Iris pigment epithelial cell (primary cell): ENCODE results near the gene CNOT8.
A peak's percentile ranks its signal among the peaks of the same experiment; 100 is the strongest.
"Not testable (repeated sequence)": the region's sequence is repeated elsewhere in the genome, so short reads cannot be mapped to it uniquely, and the experiment has no call there.

Experiments used
- DNase-seq: peaks from one replicate; pipeline ENCODE4 v3.0.0-alpha.2; 2011; ENCODE audit warnings: low read depth

Gene CNOT8

DNA sequence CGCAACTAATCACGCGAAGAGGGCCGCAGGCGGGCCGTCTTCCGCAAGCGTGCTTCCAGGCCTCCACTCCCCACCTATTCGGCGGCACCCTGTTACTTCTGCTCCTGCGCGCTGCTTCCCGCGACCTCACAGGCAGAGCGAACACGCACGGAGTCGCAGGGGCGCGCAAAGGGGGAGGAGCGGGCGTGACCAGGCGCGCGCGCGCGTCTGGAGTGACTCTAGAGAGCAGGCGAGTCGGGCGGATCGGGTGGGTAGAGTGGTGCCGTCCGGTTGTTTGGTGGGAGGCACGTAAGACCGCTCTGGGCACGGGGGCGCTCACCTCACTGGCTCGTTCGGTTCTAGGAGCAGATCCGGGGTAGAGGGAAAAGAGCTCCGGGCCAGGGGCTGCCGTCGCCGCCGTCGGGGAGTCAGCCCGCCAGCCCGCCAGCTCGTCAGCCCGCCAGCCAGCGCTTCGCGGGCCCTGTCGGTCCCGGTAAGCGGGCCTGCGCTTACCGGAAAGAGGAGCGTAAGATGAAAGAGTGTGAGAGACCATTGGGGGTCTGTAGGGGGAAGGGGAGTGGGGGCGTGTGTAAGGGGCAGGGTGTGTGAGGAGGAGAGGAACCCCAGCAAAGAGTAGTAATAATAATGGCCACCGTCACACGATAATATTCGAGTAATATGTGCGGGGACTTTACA, at the start of gene CNOT8:
Gene CNOT8, plus strand, starts transcription at position 331 of the 675 bp plus-strand sequence. CDS start 4,652 bp downstream, outside the sequence.
- DNase-seq: peak; percentile 98

DNA sequence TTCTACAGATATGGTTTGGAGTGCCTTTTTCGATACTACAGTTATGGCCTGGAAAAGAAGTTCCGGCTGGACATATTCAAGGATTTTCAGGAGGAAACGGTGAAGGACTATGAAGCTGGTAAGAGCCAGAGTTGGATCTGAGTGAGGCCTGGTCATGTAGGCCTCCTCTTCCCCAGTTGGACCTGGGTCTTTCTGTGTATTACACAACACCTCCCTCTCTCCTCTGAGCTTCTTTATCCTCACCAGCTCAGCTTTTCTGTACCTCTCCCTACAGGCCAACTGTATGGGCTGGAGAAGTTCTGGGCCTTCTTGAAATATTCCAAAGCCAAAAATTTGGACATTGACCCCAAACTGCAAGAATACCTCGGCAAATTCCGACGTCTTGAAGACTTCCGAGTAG, 47.2 kb upstream of the CNOT8 start:
- DNase-seq: no peak

DNA sequence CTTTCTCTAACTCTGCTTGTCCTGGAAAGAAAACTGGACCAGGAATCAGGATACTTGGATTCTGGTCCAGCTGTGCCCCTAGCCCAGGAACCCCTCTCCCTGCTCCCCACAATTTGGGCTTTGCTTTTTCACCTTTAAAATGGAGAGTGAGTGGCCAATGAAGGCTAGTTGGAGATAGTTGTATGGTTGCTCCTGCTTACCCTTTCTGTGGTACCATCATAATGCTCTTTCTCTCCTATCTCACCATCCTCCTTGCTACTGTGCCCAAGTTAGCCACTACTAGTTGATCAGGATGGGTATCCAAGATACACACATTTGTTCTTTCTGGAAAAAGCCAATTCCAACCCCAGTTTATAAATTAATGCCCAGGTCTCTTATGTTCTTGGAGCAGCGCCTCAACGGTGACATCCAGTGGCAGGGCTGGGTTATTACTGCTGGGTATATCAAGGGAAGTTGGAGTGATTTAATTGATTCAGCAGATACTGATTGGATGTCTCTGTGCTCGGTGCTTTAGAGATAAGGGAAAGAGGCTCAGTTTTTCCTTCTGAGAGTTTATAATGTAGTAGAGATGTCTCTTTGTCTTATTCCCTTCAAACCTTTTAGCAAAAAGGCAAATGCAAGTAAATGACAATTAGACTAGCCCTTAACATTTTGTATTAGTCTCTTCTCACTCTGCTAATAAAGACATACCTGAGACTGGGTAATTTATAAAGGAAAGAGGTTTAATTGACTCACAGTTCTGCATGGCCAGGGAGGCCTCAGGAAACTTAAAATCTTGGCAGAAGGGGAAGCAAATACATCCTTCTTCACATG, 46.6 kb upstream of the CNOT8 start:
- peak; percentile 70 for DNase-seq

DNA sequence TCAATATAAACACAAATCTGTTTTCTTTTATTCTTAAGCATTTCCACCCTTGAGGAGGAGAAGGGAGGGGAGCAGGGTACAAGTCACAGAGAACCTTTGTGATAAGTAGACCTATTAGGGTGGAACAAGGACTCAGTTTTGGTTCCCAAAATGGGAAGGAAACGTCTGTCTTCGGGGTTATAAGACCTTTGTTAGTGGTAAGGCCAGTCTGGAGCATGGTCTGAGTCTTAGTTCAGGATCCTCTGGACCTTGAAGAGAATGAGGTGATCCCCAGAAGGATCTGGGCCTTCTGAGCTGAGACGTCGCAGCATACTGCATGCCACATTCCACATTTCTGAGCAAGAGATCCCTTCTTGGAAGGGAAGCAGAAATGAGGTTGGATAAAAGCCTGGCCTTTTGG, 45.3 kb upstream of the CNOT8 start:
- DNase-seq: no peak

DNA sequence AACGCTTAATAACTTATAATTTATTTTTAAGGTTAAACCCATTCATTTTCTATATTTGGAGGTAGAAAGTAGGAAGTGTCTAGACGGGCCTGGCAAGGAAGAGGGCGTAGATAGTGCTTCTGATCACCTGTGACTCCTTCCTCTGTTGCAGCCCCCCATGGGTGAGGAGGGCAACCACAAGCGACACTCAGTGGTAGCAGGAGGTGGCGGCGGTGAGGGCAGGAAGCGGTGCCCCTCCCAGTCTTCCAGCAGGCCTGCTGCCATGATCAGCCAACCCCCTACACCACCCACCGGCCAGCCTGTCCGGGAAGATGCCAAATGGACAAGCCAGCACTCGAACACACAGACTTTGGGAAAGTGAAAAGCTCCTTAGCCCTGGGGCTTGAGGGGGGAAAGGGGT, 44.7 kb upstream of the CNOT8 start:
- DNase-seq: no peak

DNA sequence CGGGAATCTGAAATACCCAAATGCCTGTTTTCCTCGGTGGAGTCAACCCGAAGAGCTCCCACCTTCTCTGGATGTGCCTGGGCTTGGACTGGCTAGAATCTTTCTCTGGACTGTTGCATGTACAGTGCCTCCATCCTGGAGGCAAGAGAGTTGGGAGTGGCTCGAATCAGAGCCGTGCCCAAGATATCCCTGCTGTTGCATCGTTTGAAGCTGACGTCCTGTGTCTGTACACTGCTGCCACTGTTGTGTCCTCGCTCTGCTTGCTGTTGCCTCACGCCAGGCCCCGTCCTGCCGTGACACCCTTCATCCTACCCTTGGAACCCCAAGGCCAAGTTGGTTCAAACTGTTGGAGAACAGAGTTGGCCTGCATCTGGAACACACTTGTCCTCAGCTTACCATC, 43.4 kb upstream of the CNOT8 start:
- DNase-seq: no peak

DNA sequence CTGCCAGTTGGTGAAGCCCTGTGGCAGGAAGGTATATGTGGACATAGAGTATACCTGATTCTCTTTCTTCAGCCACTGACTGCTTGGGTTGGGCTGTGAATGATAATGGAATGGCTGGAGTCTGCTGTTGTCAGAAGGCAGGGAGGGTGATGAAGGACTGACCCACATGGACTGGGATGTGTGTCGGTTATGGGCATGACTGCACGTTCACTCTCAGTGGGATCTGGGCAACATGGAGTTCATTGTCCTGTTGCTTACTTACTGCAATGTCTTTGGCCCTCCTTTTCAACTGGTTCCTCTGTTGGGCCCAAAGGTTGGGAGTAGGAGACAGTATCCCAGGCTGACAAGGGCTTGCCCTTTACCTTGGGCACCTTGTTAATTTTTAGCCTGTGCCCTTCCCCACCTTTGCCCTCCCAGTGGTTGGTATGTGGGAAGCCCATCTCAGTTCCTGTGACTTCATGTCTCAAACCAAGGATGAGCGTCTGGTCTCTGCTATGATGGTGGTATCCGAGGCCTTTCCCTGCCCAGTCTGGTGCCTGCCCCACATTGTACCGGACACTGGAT, 42.7 kb upstream of the CNOT8 start:
- DNase-seq: no peak

DNA sequence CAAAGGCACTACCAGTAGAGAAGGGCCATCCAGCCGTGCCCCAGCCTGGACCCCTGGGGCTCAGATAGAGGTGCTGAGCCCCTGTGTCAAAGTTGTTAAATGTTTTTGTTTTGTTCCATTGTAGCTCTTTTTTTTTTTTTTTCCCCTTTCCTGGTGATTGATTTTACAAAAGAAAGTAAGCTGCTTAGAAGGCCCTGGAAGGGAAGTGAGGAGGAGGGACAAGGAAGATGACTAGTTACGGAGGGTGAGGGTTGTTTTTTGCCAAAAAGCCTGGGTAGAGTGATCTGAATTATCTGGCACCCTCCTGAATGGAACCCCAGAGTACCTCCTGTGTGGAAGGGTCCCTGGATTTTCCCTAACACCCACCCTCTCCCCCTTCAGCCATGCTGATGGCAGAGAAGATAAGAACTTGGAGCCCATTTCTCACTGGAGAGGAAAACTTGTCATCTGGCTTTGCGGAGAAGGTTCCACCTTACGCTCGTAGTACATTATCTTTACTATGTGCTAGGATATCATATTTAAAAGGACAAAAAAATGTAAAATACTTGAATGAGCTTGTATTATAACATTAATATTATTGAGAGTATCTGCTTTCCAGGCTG, 41.4 kb upstream of the CNOT8 start:
- no peak for DNase-seq

DNA sequence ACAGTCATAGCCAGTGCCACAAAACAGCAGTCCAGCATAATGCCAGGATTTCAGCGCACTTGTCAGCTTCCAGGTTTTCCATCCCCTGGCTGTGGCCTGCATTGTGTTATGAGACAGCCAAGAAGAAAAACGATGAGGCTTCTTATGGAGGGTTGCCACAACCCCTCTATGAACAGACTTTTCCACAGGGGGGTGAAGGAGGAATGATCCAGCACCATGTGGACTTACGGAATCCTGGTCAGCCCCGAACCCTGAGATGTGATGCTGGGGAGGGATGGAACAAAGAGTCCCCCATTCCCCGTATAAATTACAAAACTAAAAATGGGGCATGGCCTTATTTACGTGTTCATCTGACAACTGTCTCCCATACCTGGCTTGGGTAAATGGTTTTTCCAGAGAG, 40.6 kb upstream of the CNOT8 start:
- DNase-seq: no peak

DNA sequence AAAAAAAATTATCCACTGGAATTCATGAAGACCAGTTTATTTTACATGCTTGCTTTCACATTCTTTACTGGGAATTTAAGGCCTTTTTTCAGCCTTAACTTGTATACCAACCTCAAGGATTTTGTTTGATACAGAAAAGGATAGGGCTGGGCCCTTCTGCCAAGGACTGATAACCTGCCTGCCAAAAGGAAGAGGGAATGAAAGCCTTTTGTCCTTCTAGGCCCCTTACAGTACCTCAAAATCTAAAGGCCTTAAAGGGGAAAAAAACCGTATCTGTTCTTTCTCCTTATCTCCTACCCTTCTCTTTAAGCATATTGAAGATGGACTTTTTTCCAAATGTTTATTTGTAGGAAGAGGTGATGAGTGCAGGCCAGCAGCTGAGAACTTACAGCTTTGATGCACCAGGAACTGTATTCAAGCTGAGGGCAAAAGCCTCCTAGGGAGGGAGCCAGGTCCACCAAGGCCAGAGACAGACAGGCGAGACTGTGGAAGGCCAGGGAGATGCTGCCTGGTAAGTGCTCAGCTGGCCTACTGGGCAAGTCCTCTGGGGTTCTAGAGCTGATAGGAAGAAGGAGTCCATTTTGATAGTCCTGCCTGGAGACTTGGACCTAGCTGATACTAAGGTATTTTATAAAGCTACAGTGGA, 39.8 kb upstream of the CNOT8 start:
- no peak for DNase-seq

DNA sequence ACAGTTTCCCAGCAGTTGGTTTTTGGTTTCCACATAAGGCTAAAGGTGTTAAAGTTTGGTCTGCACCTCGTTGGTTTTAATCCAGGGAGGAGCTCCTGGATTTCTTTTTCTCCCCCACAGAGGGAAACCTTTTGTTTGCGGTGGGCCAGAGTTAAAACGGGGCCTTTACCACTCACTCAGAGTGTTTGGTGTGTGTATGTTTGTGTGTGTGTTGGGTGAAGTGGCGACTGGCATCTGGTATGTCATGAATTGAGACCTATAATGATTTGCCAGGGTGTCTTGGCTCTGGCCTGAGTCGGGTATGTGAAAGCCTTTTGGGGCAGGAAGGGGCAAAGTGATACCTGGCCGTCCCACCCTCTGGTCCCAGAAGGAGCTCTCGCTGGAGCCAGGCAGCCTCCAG, 38.9 kb upstream of the CNOT8 start:
- no peak for DNase-seq

DNA sequence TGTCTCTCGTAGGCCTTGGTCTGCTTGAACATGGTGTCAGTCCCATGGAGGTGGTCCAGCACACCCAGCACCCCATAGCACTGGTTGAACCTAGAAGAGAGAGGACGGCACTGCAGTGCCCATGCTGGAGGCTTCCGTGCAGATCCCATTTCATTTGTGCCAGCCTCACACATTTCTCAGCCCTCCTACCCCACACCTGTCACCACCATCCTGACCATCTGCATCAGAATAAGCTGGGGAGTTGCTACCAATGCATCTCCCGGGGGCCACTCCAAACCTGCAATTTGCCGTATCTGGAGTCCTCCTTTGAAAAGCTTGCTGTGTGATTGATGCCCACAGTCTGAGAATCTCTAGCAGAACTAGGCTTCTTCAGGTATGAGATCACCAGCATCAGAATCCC, 38.0 kb upstream of the CNOT8 start:
- no peak for DNase-seq

DNA sequence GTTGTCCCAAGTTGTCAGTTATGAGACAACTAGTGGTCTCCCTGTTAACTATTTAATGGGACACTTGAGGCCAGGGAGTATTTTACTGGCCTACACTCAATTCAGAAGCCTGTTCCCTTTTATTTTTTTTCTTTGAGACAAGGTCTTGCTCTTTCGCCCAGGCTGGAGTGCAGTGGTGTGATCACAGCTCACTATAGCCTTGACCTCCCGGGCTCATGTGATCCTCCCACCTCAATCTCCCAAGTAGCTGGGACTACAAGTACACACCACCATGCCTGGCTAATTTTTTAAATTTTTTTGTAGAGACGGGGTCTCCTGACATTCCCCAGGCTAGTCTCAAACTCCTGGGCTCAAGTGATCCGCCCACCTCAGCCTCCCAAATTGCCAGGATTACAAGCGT, 35.5 kb upstream of the CNOT8 start:
- DNase-seq: not testable (repeated sequence)

DNA sequence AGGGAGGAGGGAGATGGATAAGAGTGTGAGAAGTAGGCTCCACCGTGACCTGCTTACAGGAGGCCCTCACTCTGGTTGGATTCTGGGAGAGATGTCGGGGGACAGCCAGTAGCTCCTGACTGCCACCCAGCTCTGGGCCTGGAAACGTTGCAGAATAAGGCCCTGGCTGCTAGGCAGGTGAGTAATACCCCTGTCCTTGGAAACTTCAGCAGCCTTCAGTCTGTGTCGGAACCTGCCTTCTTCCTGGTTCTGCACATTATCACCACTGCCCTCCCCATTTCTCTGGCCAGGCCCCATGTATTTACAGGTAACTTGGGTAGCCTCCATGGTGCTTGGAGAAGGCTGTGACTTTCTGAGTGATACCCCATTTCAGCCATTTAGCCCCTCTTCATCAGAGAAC, 34.8 kb upstream of the CNOT8 start:
- no peak for DNase-seq

DNA sequence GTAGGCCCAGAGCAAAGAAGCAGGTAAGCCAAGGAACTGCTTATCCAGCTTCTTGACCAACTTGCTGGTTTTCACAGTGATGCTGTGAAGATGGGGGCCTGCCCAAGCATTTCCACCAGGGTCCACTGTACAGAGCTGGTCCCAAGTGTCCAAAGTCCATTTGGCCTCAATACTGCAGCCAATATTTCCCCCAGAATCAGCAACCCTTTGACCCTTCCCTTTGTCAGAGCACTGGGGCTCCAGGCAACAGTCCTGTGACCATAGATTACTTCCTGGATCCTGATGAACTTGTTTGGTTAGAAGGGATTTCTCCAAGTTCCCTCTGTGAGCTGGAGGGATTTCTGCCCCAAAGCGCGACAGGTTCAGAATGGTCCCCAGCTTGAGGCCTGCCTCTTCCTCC, 34.4 kb upstream of the CNOT8 start:
- no peak for DNase-seq

DNA sequence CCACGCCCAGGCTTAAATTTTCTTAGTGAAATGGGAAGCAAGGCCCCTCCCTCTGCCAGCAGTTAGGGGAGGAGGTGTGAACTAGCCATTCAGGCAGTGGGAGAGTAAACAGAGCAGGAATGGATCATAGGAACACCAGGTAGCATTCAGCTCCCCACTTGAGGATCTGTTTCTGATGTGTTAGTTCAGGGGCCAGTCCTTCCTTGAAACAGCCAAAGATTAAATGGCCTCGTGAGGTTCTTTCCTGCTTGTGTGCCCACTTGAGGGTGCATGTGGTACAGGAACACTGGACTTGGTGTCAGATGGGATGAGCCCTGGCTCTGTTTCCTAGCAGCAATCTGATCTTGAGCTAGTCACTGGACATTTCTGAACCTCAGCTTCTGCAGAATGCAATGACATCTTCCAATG, 29.2 kb upstream of the CNOT8 start:
- no peak for DNase-seq

DNA sequence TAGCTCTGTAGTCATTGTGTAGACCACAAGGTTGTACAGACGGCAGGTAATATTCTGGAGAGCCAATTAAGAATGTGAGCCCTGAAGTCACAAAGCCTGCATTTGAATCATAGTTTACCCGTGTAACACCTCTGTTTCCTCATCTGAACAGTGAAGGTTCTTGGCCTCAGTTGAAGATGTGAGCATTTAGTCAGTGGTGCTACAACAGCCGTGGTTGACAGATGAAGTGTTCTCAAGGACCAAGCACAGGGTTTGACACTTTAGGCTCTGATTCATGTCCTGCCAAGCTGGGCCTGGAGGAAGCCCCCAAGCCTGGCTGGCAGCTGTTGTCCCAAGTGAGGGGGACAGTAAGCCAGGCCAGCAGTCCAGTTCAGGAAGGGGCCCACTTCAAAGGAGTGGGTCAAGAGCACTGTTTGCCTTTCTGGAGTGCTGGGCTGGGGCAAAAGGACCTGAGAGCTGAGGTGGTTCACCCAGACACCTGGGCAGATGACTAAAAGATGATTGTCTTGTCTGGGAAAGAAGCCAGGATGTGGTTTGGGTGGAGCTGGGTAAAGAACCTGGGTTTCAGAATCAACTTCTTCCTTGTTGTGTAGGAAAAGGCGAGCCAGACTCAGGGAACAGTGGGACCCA, 28.7 kb upstream of the CNOT8 start:
- peak; percentile 42 for DNase-seq

DNA sequence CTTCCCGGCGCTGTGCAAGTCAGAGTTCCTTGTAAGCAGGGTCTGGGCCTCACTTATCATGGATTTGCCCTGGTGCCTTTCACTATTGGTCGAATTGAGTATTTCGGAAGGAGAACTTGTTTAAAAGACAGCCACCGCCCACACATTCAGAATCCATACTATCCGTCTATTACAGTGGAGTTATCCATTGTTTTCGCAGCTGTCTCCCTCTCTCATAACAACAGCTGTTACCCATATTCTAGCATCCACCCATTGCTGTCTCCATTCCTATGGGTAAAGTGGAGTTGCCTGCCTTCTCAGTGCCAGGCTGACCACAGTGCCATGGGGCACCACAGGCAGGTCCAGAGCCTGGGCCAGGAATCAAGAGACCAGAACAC, 28.2 kb upstream of the CNOT8 start:
- no peak for DNase-seq

DNA sequence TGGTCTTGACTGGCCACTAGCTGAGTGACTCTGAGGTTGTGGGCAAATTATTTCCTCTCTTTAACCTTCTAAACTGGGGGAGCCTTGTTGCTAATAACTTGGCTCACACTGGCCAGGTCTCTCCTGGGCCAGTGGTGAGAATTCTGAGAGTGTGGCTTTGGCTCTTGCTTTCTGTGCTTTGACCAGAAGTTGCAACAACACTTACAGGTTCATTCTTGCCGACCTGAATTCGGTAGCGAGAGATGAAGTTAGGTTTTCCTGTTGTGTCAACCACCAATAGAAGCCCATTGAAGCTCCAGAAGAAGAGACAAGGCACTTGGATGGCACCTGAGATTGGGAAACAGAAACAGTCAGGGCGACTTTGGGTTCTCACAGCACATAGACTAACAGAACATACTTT, 27.8 kb upstream of the CNOT8 start:
- DNase-seq: no peak

DNA sequence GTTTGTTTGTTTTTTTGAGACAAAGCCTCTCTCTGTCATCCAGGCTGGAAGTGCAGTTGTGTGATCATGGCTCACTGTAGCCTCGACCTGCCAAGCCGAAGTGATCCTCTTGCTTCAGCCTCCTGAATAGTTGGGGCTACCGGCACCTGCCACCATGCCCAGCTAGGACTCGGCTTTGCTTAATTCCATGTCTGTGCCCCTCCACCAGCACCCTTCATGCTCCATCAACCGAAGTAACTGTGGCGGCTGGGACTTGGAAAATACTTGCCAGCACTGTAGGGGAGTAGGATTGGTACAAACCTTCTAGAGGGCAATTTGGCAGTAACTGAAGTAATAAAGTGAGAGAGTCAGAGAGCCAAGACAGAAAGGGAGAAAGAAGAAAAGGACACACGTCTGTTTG, 27.0 kb upstream of the CNOT8 start:
- no peak for DNase-seq

DNA sequence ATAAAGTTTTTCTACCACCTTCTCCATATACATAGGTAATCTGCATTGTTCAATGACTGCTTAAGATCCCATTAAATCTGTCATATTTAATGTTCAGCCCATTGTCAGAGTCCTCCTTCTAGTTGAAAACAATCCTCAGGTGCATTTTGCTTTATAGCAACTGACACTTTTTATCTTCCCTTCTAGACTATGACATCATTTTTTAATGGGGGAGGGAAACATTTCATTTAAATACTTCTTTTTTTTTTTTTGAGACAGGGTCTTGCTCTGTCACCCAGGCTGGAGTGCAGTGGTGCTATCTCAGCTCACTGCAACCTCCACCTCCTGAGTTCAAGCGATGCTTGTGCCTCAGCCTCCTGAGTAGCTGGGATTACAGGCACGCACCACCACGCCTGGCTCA, 25.6 kb upstream of the CNOT8 start:
- DNase-seq: not testable (repeated sequence)

DNA sequence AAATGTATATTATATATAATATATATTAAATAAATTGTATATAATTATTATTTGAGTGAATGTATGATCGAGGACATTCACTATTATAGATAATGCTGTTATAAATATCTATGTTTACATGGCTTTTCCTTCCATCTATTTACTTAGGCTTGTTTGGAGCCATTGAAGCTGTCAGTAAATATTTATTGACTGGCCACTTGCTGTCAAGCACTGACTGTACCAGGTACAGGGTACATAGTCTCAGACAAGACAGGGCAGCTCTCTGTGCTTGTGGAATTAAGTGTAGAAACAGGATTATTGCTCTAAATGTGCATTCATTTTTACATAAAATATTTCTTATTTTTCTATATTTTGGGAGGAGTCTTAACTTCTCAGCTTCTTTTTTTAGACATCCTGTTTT, 24.4 kb upstream of the CNOT8 start:
- no peak for DNase-seq
